SK-N-SH (cell line): ENCODE measurements around the gene TNFSF11. TPM values are rescaled to one million over a fixed set of nuclear protein-coding genes. Genes with fewer than 3 reads are reported as not detected.

Experiments used
- CTCF ChIA-PET: fragments of 300-600, 350-600 bp; formaldehyde crosslinking; extraction: SDS; loops from one replicate; lab custom pipeline; 2021; lab: Yijun Ruan, JAX
- POLR2A ChIA-PET: fragments of 350-600 bp; sonication (Branson Sonifier 250); formaldehyde crosslinking; extraction: SDS; loops from one replicate; lab custom pipeline; 2020; ENCODE audit warnings: antibody characterized with exemption, inconsistent platforms; lab: Yijun Ruan, JAX
- DNase-seq: peaks from one replicate; pipeline ENCODE4 v3.0.0; 2012
- H2AFZ ChIP-seq: fragments of 200-600 bp; sonication (generic); 2 replicates; pipeline ENCODE4 v1.8.1; 2016; ENCODE audit warnings: antibody characterized with exemption, mild to moderate bottlenecking, low read depth
- H3F3A ChIP-seq: fragments of 200-600 bp; sonication (generic); replicated peaks from 2 replicates; pipeline ENCODE3; 2016; ENCODE audit warnings: antibody characterized with exemption, mild to moderate bottlenecking; ENCODE audit not compliant: insufficient read depth
- H3K27ac ChIP-seq, 2 experiments: fragments of 200-500 bp in 1 of 2; fragments of 200-600 bp in 1 of 2; sonication (Bioruptor generic) in 1 of 2; sonication (generic), shearing (Covaris generic) in 1 of 2; 2 replicates each; pipeline versions ENCODE4 v1.5.1 to v1.6.1; 2014 to 2016; ENCODE audit warnings: low read depth in 2 of 2, inconsistent platforms in 1 of 2, low read length in 1 of 2, mild to moderate bottlenecking in 1 of 2, mixed read lengths in 1 of 2
- H3K27me3 ChIP-seq: fragments of 200-600 bp; sonication (generic), shearing (Covaris generic); 2 replicates; pipeline ENCODE4 v1.6.1; 2016; ENCODE audit warnings: mixed run types; ENCODE audit not compliant: insufficient read depth
- H3K36me3 ChIP-seq, 2 experiments: fragments of 200-500 bp in 1 of 2; fragments of 200-600 bp in 1 of 2; sonication (Bioruptor generic) in 1 of 2; sonication (generic) in 1 of 2; replicated peaks in 1 of 2; 2 replicates each; pipeline versions ENCODE3 to v1.5.1; 2014 to 2016; ENCODE audit warnings: low read length in 1 of 2, mild to moderate bottlenecking in 1 of 2; ENCODE audit not compliant: insufficient read depth in 2 of 2, control insufficient read depth in 1 of 2
- H3K4me1 ChIP-seq, 2 experiments: fragments of 200-500 bp in 1 of 2; fragments of 200-600 bp in 1 of 2; sonication (Bioruptor generic) in 1 of 2; sonication (generic), shearing (Covaris generic) in 1 of 2; 2 replicates each; pipeline versions ENCODE4 v1.5.1 to v1.6.1; 2014 to 2016; ENCODE audit warnings: low read depth in 1 of 2, low read length in 1 of 2, mixed run types in 1 of 2; ENCODE audit not compliant: insufficient read depth in 2 of 2, control insufficient read depth in 1 of 2
- H3K4me2 ChIP-seq: fragments of 200-600 bp; sonication (generic), shearing (Covaris generic); 2 replicates; pipeline ENCODE4 v1.6.1; 2017; ENCODE audit warnings: mixed run types
- H3K4me3 ChIP-seq, 2 experiments: fragments of 200-500 bp in 1 of 2; fragments of 200-600 bp in 1 of 2; sonication (Bioruptor generic) in 1 of 2; sonication (generic), shearing (Covaris generic) in 1 of 2; 2 replicates each; pipeline versions ENCODE4 v1.5.1 to v1.8.1; 2014 to 2016; ENCODE audit warnings: low read depth in 2 of 2, inconsistent platforms in 1 of 2, low read length in 1 of 2, mild to moderate bottlenecking in 1 of 2, mixed read lengths in 1 of 2, moderate library complexity in 1 of 2
- H3K79me2 ChIP-seq: fragments of 200-600 bp; sonication (generic); 2 replicates; pipeline ENCODE4 v1.8.1; 2017; ENCODE audit warnings: mild to moderate bottlenecking; ENCODE audit not compliant: insufficient read depth
- H3K9ac ChIP-seq: fragments of 200-600 bp; sonication (generic); 2 replicates; pipeline ENCODE4 v1.6.1; 2017; ENCODE audit warnings: mixed run types
- H3K9me2 ChIP-seq: fragments of 200-600 bp; sonication (generic); 2 replicates; pipeline ENCODE4 v1.6.1; 2017; ENCODE audit warnings: mixed run types
- H3K9me3 ChIP-seq: fragments of 200-600 bp; sonication (generic); 2 replicates; pipeline ENCODE4 v1.6.1; 2017; ENCODE audit warnings: mixed run types, mild to moderate bottlenecking, moderate library complexity
- H4K20me1 ChIP-seq: fragments of 200-600 bp; sonication (generic); 2 replicates; pipeline ENCODE4 v1.6.1; 2017; ENCODE audit warnings: mild to moderate bottlenecking, mixed run types; ENCODE audit not compliant: insufficient read depth
- CHD2 ChIP-seq: fragments of 150-350 bp; IDR thresholded peaks from 2 replicates; pipeline ENCODE4 v1.6.1; 2018; ENCODE audit warnings: low read length; ENCODE audit not compliant: partially characterized antibody
- ELF1 ChIP-seq: IDR thresholded peaks from 2 replicates; pipeline ENCODE4 v1.4.0; 2012
- EP300 ChIP-seq, 2 experiments: IDR thresholded peaks; 2 replicates each; pipeline versions ENCODE4 v1.4.0 to v1.6.1; 2012; ENCODE audit warnings: borderline replicate concordance in 1 of 2, low read depth in 1 of 2, low read length in 1 of 2
- FOXM1 ChIP-seq: IDR thresholded peaks from 2 replicates; pipeline ENCODE4 v1.4.0; 2012; ENCODE audit warnings: low read depth, mild to moderate bottlenecking
- MEF2A ChIP-seq: IDR thresholded peaks from 2 replicates; pipeline ENCODE4 v1.4.0; 2012; ENCODE audit warnings: low read depth, borderline replicate concordance
- NFIC ChIP-seq: IDR thresholded peaks from 2 replicates; pipeline ENCODE4 v1.4.0; 2012; ENCODE audit warnings: borderline replicate concordance
- NRF1 ChIP-seq: IDR thresholded peaks from 2 replicates; pipeline ENCODE4 v1.6.1; 2012; ENCODE audit warnings: low read depth, mild to moderate bottlenecking, low read length
- RFX5 ChIP-seq: IDR thresholded peaks from 2 replicates; pipeline ENCODE4 v1.6.1; 2012; ENCODE audit warnings: mild to moderate bottlenecking, improper control_type of control experiment, low read length
- RXRA ChIP-seq: IDR thresholded peaks from 2 replicates; pipeline ENCODE4 v1.4.0; 2012; ENCODE audit warnings: low read depth, mild to moderate bottlenecking, borderline replicate concordance
- SIN3A ChIP-seq: IDR thresholded peaks from 2 replicates; pipeline ENCODE4 v1.6.1; 2012; ENCODE audit warnings: low read depth, mild to moderate bottlenecking, low read length, moderate library complexity, borderline replicate concordance
- TCF12 ChIP-seq: IDR thresholded peaks from 2 replicates; pipeline ENCODE4 v1.4.0; 2012
- WGBS: methylation state at CpG from one replicate; pipeline ENCODE4 v1.1.6; 2017; ENCODE audit warnings: low lambda C conversion rate; 5-methylcytosine and 5-hydroxymethylcytosine counted together
- polyA plus RNA-seq, 3 experiments: library from polyadenylated mRNA; depleted of rRNA; stranded (reverse); fragments of >200 nt; gene quantifications; 2 replicates each; pipeline ENCODE4 v1.2.3, GENCODE V29; 2012
- TF ChIP-seq, protein P1 (sequence below): IDR thresholded peaks from 2 replicates; pipeline ENCODE4 v1.4.0; 2012; ENCODE audit warnings: low read depth, borderline replicate concordance
- TF ChIP-seq, protein P2 (sequence below): IDR thresholded peaks from 2 replicates; pipeline ENCODE4 v1.6.1; 2012; ENCODE audit warnings: mild to moderate bottlenecking, low read depth, low read length, moderate library complexity
- TF ChIP-seq, protein P3 (sequence below): fragments of 150-350 bp; IDR thresholded peaks from 2 replicates; pipeline ENCODE4 v1.6.1; 2016; ENCODE audit warnings: mild to moderate bottlenecking, low read depth, low read length

TNFSF11 gene
- polyA plus RNA-seq, 1 of the 3 experiments (the other 2 are of a cell fraction): not detected

DNA sequence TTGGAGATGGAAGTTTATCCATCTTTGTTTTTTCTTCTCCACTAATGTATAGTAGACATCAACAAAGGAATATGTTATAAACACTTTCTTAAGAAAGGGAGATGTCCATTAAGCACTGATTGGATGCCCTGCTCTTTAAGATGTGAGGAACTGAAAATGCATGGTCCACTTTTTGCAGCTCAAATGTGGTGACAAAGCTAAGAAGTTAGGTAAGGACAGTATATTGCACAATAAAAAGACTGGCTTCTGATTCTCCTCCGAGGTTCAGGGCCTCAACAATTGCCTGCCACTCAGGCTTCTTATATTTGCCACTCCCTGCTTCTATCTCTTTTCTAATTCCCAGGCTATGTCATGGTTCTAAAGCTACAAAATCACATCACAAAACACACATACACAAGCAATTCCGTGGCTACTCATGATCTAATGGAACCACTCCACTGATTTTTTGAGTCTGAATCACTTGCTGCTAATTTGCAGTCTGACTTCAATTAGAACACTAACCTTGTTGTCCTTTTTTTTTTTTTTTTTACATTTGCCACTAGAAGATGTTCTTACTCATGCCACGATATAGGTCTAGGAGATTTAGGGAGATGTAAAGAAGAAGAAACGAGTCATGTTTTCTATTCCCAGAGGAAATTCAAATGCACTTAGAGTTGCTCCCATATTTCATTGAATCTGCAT, 29.6 kb upstream of the TNFSF11 start:
- Histone ChIP-seq H3K4me3 (no peak overlapping the region), H3K4me2 (no peak overlapping the region), H3K27me3 (no peaks in the 10 kb centered on the region; the same call in 1 of the 2 replicates), H2AFZ (no peak overlapping the region), H3K79me2 (no peaks in the 10 kb centered on the region), H3K4me1 (no peaks in the 10 kb centered on the region), H3K27ac (no peak overlapping the region), H4K20me1 (no peaks in the 10 kb centered on the region), H3K9me2 (no peaks in the 10 kb centered on the region), H3K9me3 (no peaks in the 10 kb centered on the region), H3F3A (no peaks in the 10 kb centered on the region), H3K36me3 (no peaks in the 10 kb centered on the region), H3K9ac (no peak overlapping the region)
- ChIA-PET POLR2A (no interaction called here), CTCF (no interaction called here)
- no peak for DNase-seq
- TF ChIP-seq NRF1: no peak
- no peak for TF ChIP-seq NFIC
- TF ChIP-seq MEF2A: no peak
- no peak for TF ChIP-seq FOXM1
- no peak for TF ChIP-seq CHD2
- TF ChIP-seq TCF12: no peak
- TF ChIP-seq, protein P1, sequence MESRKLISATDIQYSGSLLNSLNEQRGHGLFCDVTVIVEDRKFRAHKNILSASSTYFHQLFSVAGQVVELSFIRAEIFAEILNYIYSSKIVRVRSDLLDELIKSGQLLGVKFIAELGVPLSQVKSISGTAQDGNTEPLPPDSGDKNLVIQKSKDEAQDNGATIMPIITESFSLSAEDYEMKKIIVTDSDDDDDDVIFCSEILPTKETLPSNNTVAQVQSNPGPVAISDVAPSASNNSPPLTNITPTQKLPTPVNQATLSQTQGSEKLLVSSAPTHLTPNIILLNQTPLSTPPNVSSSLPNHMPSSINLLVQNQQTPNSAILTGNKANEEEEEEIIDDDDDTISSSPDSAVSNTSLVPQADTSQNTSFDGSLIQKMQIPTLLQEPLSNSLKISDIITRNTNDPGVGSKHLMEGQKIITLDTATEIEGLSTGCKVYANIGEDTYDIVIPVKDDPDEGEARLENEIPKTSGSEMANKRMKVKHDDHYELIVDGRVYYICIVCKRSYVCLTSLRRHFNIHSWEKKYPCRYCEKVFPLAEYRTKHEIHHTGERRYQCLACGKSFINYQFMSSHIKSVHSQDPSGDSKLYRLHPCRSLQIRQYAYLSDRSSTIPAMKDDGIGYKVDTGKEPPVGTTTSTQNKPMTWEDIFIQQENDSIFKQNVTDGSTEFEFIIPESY: no peak
- TF ChIP-seq, protein P2, sequence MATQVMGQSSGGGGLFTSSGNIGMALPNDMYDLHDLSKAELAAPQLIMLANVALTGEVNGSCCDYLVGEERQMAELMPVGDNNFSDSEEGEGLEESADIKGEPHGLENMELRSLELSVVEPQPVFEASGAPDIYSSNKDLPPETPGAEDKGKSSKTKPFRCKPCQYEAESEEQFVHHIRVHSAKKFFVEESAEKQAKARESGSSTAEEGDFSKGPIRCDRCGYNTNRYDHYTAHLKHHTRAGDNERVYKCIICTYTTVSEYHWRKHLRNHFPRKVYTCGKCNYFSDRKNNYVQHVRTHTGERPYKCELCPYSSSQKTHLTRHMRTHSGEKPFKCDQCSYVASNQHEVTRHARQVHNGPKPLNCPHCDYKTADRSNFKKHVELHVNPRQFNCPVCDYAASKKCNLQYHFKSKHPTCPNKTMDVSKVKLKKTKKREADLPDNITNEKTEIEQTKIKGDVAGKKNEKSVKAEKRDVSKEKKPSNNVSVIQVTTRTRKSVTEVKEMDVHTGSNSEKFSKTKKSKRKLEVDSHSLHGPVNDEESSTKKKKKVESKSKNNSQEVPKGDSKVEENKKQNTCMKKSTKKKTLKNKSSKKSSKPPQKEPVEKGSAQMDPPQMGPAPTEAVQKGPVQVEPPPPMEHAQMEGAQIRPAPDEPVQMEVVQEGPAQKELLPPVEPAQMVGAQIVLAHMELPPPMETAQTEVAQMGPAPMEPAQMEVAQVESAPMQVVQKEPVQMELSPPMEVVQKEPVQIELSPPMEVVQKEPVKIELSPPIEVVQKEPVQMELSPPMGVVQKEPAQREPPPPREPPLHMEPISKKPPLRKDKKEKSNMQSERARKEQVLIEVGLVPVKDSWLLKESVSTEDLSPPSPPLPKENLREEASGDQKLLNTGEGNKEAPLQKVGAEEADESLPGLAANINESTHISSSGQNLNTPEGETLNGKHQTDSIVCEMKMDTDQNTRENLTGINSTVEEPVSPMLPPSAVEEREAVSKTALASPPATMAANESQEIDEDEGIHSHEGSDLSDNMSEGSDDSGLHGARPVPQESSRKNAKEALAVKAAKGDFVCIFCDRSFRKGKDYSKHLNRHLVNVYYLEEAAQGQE: no peak
- TF ChIP-seq, protein P3, sequence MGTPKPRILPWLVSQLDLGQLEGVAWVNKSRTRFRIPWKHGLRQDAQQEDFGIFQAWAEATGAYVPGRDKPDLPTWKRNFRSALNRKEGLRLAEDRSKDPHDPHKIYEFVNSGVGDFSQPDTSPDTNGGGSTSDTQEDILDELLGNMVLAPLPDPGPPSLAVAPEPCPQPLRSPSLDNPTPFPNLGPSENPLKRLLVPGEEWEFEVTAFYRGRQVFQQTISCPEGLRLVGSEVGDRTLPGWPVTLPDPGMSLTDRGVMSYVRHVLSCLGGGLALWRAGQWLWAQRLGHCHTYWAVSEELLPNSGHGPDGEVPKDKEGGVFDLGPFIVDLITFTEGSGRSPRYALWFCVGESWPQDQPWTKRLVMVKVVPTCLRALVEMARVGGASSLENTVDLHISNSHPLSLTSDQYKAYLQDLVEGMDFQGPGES: no peak
- TF ChIP-seq RFX5: no peak
- TF ChIP-seq ELF1: no peak
- no peak for TF ChIP-seq RXRA
- no peak for TF ChIP-seq EP300 (IDR thresholded peaks at IDR 0.05; ENCODE audit: borderline replicate concordance in 1 of 2, low read depth in 1 of 2, low read length in 1 of 2)
- no peak for TF ChIP-seq SIN3A
- 19% methylated on average over 4 of the region's 4 CpGs for WGBS
